Vagina (tissue), 2 donors: ENCODE data around the gene MX2.

Experiments
- POLR2A ChIP-seq, 2 donors: fragments of 450-650 bp; IDR thresholded peaks; one replicate each; pipeline ENCODE4 v1.6.1; 2017; ENCODE audit warnings: antibody characterized with exemption in 2 of 2, mild to moderate bottlenecking in 2 of 2, moderate library complexity in 2 of 2
- POLR2AphosphoS5 ChIP-seq, 2 donors: sonication (generic); formaldehyde crosslinking; IDR thresholded peaks; one replicate each; pipeline ENCODE4 v1.9.0; 2017; ENCODE audit warnings: antibody characterized with exemption in 2 of 2, mild to moderate bottlenecking in 2 of 2, low read depth in 1 of 2; ENCODE audit not compliant: insufficient read depth in 1 of 2
- TF ChIP-seq, protein P1 (sequence below), 3 experiments: fragments of 450-650 bp in 2 of 3; fragments of 200-600 bp in 1 of 3; sonication (generic) in 1 of 3; IDR thresholded peaks; one replicate each; pipeline ENCODE4 v1.5.1; 2017 to 2019; ENCODE audit warnings: antibody characterized with exemption in 3 of 3, mild to moderate bottlenecking in 2 of 3, moderate library complexity in 2 of 3

DNA sequence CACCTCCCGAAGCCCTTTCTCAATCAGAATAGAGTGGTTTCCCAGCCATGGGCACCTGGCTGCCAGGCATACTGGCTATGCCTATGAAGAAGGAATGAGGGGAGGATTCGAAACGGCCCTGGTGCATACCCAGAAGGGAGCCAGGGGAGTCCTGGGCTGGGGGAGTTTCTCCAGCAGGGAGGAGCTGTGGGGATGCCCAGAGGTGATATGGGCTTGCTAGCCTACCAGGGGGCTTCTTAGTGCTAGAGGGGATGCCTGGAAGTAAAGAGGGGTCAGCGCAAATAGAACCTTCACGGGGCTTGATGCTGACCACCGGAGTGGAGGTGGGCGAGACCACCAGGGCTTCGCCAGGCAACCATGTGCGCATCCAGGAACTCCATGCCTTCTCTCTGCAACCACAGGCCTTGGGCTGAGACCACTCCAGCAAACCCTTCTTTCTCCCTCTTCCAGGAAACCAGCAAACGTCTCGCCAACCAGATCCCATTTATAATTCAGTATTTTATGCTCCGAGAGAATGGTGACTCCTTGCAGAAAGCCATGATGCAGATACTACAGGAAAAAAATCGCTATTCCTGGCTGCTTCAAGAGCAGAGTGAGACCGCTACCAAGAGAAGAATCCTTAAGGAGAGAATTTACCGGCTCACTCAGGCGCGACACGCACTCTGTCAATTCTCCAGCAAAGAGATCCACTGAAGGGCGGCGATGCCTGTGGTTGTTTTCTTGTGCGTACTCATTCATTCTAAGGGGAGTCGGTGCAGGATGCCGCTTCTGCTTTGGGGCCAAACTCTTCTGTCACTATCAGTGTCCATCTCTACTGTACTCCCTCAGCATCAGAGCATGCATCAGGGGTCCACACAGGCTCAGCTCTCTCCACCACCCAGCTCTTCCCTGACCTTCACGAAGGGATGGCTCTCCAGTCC, 46.0 kb downstream of the MX2 start:
- TF ChIP-seq POLR2AphosphoS5 (IDR thresholded peaks at IDR 0.05; ENCODE audit: insufficient read depth in 1 of 2, low read depth in 1 of 2) (no peak), POLR2A (IDR thresholded peaks at IDR 0.05) (no peak)
- TF ChIP-seq, protein P1, sequence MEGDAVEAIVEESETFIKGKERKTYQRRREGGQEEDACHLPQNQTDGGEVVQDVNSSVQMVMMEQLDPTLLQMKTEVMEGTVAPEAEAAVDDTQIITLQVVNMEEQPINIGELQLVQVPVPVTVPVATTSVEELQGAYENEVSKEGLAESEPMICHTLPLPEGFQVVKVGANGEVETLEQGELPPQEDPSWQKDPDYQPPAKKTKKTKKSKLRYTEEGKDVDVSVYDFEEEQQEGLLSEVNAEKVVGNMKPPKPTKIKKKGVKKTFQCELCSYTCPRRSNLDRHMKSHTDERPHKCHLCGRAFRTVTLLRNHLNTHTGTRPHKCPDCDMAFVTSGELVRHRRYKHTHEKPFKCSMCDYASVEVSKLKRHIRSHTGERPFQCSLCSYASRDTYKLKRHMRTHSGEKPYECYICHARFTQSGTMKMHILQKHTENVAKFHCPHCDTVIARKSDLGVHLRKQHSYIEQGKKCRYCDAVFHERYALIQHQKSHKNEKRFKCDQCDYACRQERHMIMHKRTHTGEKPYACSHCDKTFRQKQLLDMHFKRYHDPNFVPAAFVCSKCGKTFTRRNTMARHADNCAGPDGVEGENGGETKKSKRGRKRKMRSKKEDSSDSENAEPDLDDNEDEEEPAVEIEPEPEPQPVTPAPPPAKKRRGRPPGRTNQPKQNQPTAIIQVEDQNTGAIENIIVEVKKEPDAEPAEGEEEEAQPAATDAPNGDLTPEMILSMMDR (IDR thresholded peaks at IDR 0.05) = no peak
